ENCODE results near the gene HIF3A. TPM values are rescaled to one million over a fixed set of nuclear protein-coding genes. Genes with fewer than 3 reads are reported as not detected.

HIF3A gene
- total RNA-seq, 1 experiment from 2014 or later: not detected

DNA sequence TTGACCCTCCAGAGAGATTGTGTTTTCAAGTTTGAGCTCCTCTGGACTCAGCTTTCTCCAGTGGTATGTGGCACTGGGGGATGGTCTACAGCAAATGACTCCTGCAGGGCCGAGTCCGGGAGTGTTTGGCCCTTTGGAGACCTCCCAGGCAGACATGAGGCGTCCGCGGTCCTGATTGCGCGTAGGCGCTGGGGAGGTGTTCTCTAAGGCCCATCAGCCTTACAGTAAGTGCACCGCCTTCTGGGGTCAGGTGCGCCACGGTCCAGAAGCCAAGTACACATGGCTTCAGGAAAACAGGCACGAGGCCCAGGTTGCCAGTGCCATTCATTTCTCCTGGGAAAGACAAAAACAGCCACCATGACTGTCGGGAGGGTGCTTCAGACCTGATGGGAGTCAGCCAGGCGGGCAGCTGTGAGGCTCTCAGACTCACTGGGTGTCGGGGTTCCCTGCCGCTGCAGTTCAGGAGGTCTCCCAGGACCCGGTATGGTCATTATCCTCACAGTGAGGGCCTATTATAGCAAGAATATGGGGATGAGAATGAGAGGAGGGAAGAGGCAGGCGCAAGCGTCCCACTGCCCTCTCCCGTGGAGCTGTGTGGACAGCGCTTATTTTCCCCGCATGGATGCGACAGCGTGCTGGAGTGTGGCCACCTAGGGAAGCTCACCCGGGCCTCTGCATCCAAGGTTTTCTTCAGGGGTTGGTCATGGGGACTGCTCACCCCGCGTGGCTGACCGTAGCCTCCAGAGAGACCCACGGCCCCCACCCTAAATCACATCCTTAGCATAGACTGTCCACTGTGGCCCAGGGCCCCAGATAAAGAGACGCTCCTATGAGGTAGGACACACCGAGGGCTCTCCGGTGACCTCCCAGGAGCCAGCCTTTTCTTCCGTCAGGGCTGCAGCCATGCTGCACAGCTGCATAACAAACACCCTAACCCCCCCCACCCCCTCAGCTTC, 94.7 kb downstream of the HIF3A start:
- Histone ChIP-seq H3K9me3 (ENCODE audit: insufficient read depth, low read depth) (no peaks in the 10 kb centered on the region; the same call in 1 of the 2 replicates), H4K20me1 (ENCODE audit: insufficient read depth) (0 out of 2 replicates have a peak, but pooled peaks cover 6% of the 10 kb centered on the region), H3K27ac (no peak overlapping the region), H3F3A (ENCODE audit: insufficient read depth, low read depth) (peaks cover 26% of the 10 kb centered on the region; the same call in 1 of the 2 replicates), H3K4me2 (no peak overlapping the region), H3K27me3 (ENCODE audit: insufficient read depth, low read depth) (no peaks in the 10 kb centered on the region), H3K9me2 (ENCODE audit: insufficient read depth) (no peaks in the 10 kb centered on the region), H3K36me3 (ENCODE audit: low read depth) (peaks cover 22% of the 10 kb centered on the region; the same call in 1 of the 2 replicates), H3K4me1 (replicated peaks; ENCODE audit: insufficient read depth) (no peaks in the 10 kb centered on the region), H2AFZ (no peak overlapping the region), H3K4me3 (no peak overlapping the region), H3K79me2 (ENCODE audit: low read depth) (no peaks in the 10 kb centered on the region)
- ChIA-PET POLR2A (ENCODE audit: unreplicated experiment) (no interaction called here), CTCF (interaction anchor here (0.6 kb wide), 4 partner anchors 13 to 375 kb away, joined by 4 to 6 read pairs (median 6); no protein-coding TSS in a partner anchor)
- intact Hi-C loops (cut with micrococcal nuclease; ENCODE audit: unreplicated experiment): no loop called here
- DNase-seq: no peak
- TF ChIP-seq CTCF (conservative IDR thresholded peaks at IDR 0.05): no peak
- TF ChIP-seq EZH2 (IDR thresholded peaks at IDR 0.05; ENCODE audit: low read depth): no peak
- no TSS peak for BruUV-seq (replicated peaks)

GRCh38 chr19:46392252-46392801, 95.5 kb downstream of the HIF3A start:
- ChIA-PET CTCF (no interaction called here), POLR2A (ENCODE audit: unreplicated experiment) (no interaction called here)
- Histone ChIP-seq H3K9me2 (ENCODE audit: insufficient read depth) (no peaks in the 10 kb centered on the region), H3K9me3 (ENCODE audit: insufficient read depth, low read depth) (no peaks in the 10 kb centered on the region; the same call in 1 of the 2 replicates), H3F3A (ENCODE audit: insufficient read depth, low read depth) (peaks cover 28% of the 10 kb centered on the region), H3K27me3 (ENCODE audit: insufficient read depth, low read depth) (no peaks in the 10 kb centered on the region), H2AFZ (no peak overlapping the region), H3K36me3 (ENCODE audit: low read depth) (peaks cover 22% of the 10 kb centered on the region; the same call in 1 of the 2 replicates), H3K4me1 (replicated peaks; ENCODE audit: insufficient read depth) (no peaks in the 10 kb centered on the region), H3K27ac (no peak overlapping the region), H3K4me2 (no peak overlapping the region), H4K20me1 (ENCODE audit: insufficient read depth) (0 out of 2 replicates have a peak, but pooled peaks cover 6% of the 10 kb centered on the region), H3K4me3 (no peak overlapping the region), H3K79me2 (ENCODE audit: low read depth) (no peaks in the 10 kb centered on the region)
- intact Hi-C loops (cut with micrococcal nuclease; ENCODE audit: unreplicated experiment): no loop called here
- DNase-seq: no peak
- TF ChIP-seq EZH2 (IDR thresholded peaks at IDR 0.05; ENCODE audit: low read depth): no peak
- no peak for TF ChIP-seq CTCF (conservative IDR thresholded peaks at IDR 0.05)
- BruUV-seq (replicated peaks): no TSS peak

GRCh38 chr19:46392837-46393236, 96.0 kb downstream of the HIF3A start:
- Histone ChIP-seq H4K20me1 (ENCODE audit: insufficient read depth) (0 out of 2 replicates have a peak, but pooled peaks cover 6% of the 10 kb centered on the region), H3K79me2 (ENCODE audit: low read depth) (no peaks in the 10 kb centered on the region), H3K36me3 (ENCODE audit: low read depth) (peaks cover 22% of the 10 kb centered on the region; the same call in 1 of the 2 replicates), H2AFZ (no peak overlapping the region), H3K4me3 (no peak overlapping the region), H3K9me2 (ENCODE audit: insufficient read depth) (no peaks in the 10 kb centered on the region), H3F3A (ENCODE audit: insufficient read depth, low read depth) (peaks cover 32% of the 10 kb centered on the region), H3K4me1 (replicated peaks; ENCODE audit: insufficient read depth) (no peaks in the 10 kb centered on the region), H3K27ac (no peak overlapping the region), H3K27me3 (ENCODE audit: insufficient read depth, low read depth) (no peaks in the 10 kb centered on the region), H3K4me2 (no peak overlapping the region), H3K9me3 (ENCODE audit: insufficient read depth, low read depth) (no peaks in the 10 kb centered on the region; the same call in 1 of the 2 replicates)
- POLR2A ChIA-PET (ENCODE audit: unreplicated experiment): no interaction called here
- CTCF ChIA-PET: no interaction called here
- intact Hi-C loops (cut with micrococcal nuclease; ENCODE audit: unreplicated experiment): no loop called here
- TF ChIP-seq CTCF (conservative IDR thresholded peaks at IDR 0.05) (no peak), EZH2 (IDR thresholded peaks at IDR 0.05; ENCODE audit: low read depth) (no peak)
- DNase-seq: no peak
- BruUV-seq (replicated peaks): no TSS peak

Other genes starting within 250 kb of the HIF3A start
- gene IGFL3, start 172.4 kb upstream of the HIF3A start, total RNA-seq (2021): 0.96 TPM in 1 of 2 replicates, not detected in the other
- gene IGFL2, start 148.8 kb upstream of the HIF3A start, total RNA-seq (2021): 1.0 TPM in 1 of 2 replicates, not detected in the other
- 2.6 and 3.7 TPM in 2 replicates for gene IGFL1, start 67.3 kb upstream of the HIF3A start, total RNA-seq (2021)
- gene PPP5C, start 50.0 kb downstream of the HIF3A start, total RNA-seq (2021): 74.7 and 85.4 TPM in 2 replicates
- 3.9 and 4.2 TPM in 2 replicates for gene CCDC8, start 116.5 kb downstream of the HIF3A start, total RNA-seq (2021)
- gene PNMA8C, start 131.9 kb downstream of the HIF3A start, total RNA-seq (2021): not detected in 2 replicates
- not detected in 2 replicates for gene PNMA8A, start 174.5 kb downstream of the HIF3A start, total RNA-seq (2021)
- not detected in 2 replicates for gene PNMA8B, start 198.8 kb downstream of the HIF3A start, total RNA-seq (2021)

Measured in PC-9 (cell line).